ENCODE measurements around the gene MYO7B.

- TF ChIP-seq POLR2AphosphoS5 (IDR thresholded peaks at IDR 0.05; ENCODE audit: borderline replicate concordance, low read depth, low read length) (no peak), EZH2 (IDR thresholded peaks at IDR 0.05) (no peak)
These were observed 83.2 kb downstream of the MYO7B start for GRCh38 chr2:127618551-127619202.

Data from SK-N-MC (cell line).